Measurements from ENCODE around the gene BTG1. TPM values are rescaled to one million over a fixed set of nuclear protein-coding genes. Genes with fewer than 3 reads are reported as not detected.

The BTG1 gene
- total RNA-seq, 2 experiments from 2014 or later, result 91.7 to 132 TPM

GRCh38 chr12:92118826-92119536, 26.7 kb downstream of the BTG1 start:
- DNase-seq, result no peak
- peaks cover 34% of the 10 kb centered on the region for H3K36me3 Mint-ChIP-seq
- H3K4me3 Mint-ChIP-seq, result no peak overlapping the region
- ATAC-seq, result no peak
- no peak overlapping the region for H3K27ac Mint-ChIP-seq
- H3K4me1 Mint-ChIP-seq, result peaks cover 30% of the 10 kb centered on the region
- no peaks in the 10 kb centered on the region for H3K27me3 Mint-ChIP-seq
- CTCF ChIA-PET, result no interaction called here
- peaks cover 6% of the 10 kb centered on the region for H3K9me3 Mint-ChIP-seq (ENCODE audit: low read depth)

GRCh38 chr12:92114834-92115233, 30.8 kb downstream of the BTG1 start:
- Mint-ChIP-seq H3K9me3 (ENCODE audit: low read depth) (no peaks in the 10 kb centered on the region), H3K27me3 (no peaks in the 10 kb centered on the region), H3K36me3 (peaks cover 22% of the 10 kb centered on the region), H3K4me3 (no peak overlapping the region), H3K4me1 (peaks cover 37% of the 10 kb centered on the region), H3K27ac (no peak overlapping the region)
- ATAC-seq (no peak), DNase-seq (no peak)
- CTCF ChIA-PET, result interaction anchor here (0.6 to 2.0 kb wide), 4 partner anchors 9 to 753 kb away, joined by 3 to 4 read pairs (median 4); partner anchors contain the start of gene BTG1

- peaks cover 7% of the 10 kb centered on the region for H3K36me3 Mint-ChIP-seq
- no peaks in the 10 kb centered on the region for H3K9me3 Mint-ChIP-seq (ENCODE audit: low read depth)
- no peak overlapping the region for H3K27ac Mint-ChIP-seq
- H3K4me3 Mint-ChIP-seq, result no peak overlapping the region
- H3K4me1 Mint-ChIP-seq, result peaks cover 25% of the 10 kb centered on the region
- ATAC-seq (no peak), DNase-seq (no peak)
- CTCF ChIA-PET, result interaction anchor here (1.0 to 1.2 kb wide), 2 partner anchors 9 to 30 kb away, joined by 3 to 4 read pairs; no protein-coding TSS in a partner anchor
- no peaks in the 10 kb centered on the region for H3K27me3 Mint-ChIP-seq
Observed at GRCh38 chr12:92111256-92111655, 34.4 kb downstream of the BTG1 start.

GRCh38 chr12:92110083-92110640, 35.5 kb downstream of the BTG1 start:
- peaks cover 24% of the 10 kb centered on the region for H3K4me1 Mint-ChIP-seq
- H3K27me3 Mint-ChIP-seq, result no peaks in the 10 kb centered on the region
- no peak overlapping the region for H3K27ac Mint-ChIP-seq
- H3K36me3 Mint-ChIP-seq, result peaks cover 3% of the 10 kb centered on the region
- H3K4me3 Mint-ChIP-seq, result no peak overlapping the region
- no peak for ATAC-seq
- DNase-seq, result no peak
- CTCF ChIA-PET, result no interaction called here
- H3K9me3 Mint-ChIP-seq (ENCODE audit: low read depth), result no peaks in the 10 kb centered on the region

- DNase-seq (no peak), ATAC-seq (no peak)
- Mint-ChIP-seq H3K4me1 (peaks cover 19% of the 10 kb centered on the region), H3K9me3 (ENCODE audit: low read depth) (no peaks in the 10 kb centered on the region), H3K4me3 (no peak overlapping the region), H3K36me3 (peaks cover 3% of the 10 kb centered on the region), H3K27ac (no peak overlapping the region), H3K27me3 (no peaks in the 10 kb centered on the region)
- CTCF ChIA-PET, result no interaction called here
Observed at GRCh38 chr12:92109613-92110012, 36.0 kb downstream of the BTG1 start.

GRCh38 chr12:92108651-92109050, 37.0 kb downstream of the BTG1 start:
- CTCF ChIA-PET, result no interaction called here

GRCh38 chr12:92107621-92108131, 38.0 kb downstream of the BTG1 start:
- H3K4me3 Mint-ChIP-seq, result no peak overlapping the region
- CTCF ChIA-PET, result interaction anchor here (1.9 kb wide), 1 partner anchor 20 kb away, joined by 4 read pairs; no protein-coding TSS in a partner anchor
- H3K9me3 Mint-ChIP-seq (ENCODE audit: low read depth), result no peaks in the 10 kb centered on the region
- H3K27ac Mint-ChIP-seq, result no peak overlapping the region
- H3K36me3 Mint-ChIP-seq, result no peaks in the 10 kb centered on the region
- H3K4me1 Mint-ChIP-seq, result peaks cover 16% of the 10 kb centered on the region
- DNase-seq, result no peak
- ATAC-seq, result no peak
- no peaks in the 10 kb centered on the region for H3K27me3 Mint-ChIP-seq

More at GRCh38 chr12:92108651-92109050, 37.0 kb downstream of the BTG1 start:
- Mint-ChIP-seq H3K4me3 (no peak overlapping the region), H3K9me3 (ENCODE audit: low read depth) (no peaks in the 10 kb centered on the region), H3K36me3 (peaks cover 3% of the 10 kb centered on the region), H3K4me1 (peaks cover 18% of the 10 kb centered on the region), H3K27me3 (no peaks in the 10 kb centered on the region), H3K27ac (no peak overlapping the region)
- DNase-seq (no peak), ATAC-seq (no peak)

GRCh38 chr12:92107094-92107493, 38.6 kb downstream of the BTG1 start:
- CTCF ChIA-PET, result interaction anchor here (1.9 kb wide), 1 partner anchor 20 kb away, joined by 4 read pairs; no protein-coding TSS in a partner anchor
- no peak for ATAC-seq
- peaks cover 14% of the 10 kb centered on the region for H3K4me1 Mint-ChIP-seq
- H3K36me3 Mint-ChIP-seq, result no peaks in the 10 kb centered on the region
- no peak overlapping the region for H3K27ac Mint-ChIP-seq
- DNase-seq, result no peak
- no peaks in the 10 kb centered on the region for H3K9me3 Mint-ChIP-seq (ENCODE audit: low read depth)
- no peak overlapping the region for H3K4me3 Mint-ChIP-seq
- H3K27me3 Mint-ChIP-seq, result no peaks in the 10 kb centered on the region

GRCh38 chr12:92105676-92106075, 40.0 kb downstream of the BTG1 start:
- Mint-ChIP-seq H3K27ac (no peak overlapping the region), H3K27me3 (no peaks in the 10 kb centered on the region), H3K4me3 (no peak overlapping the region), H3K36me3 (no peaks in the 10 kb centered on the region), H3K9me3 (ENCODE audit: low read depth) (no peaks in the 10 kb centered on the region), H3K4me1 (peaks cover 9% of the 10 kb centered on the region)
- DNase-seq, result no peak
- CTCF ChIA-PET, result interaction anchor here (1.8 to 1.9 kb wide), 2 partner anchors 9 to 18 kb away, joined by 4 read pairs; no protein-coding TSS in a partner anchor
- no peak for ATAC-seq

- DNase-seq, result no peak
- peaks cover 2% of the 10 kb centered on the region for H3K9me3 Mint-ChIP-seq (ENCODE audit: low read depth)
- peaks cover 7% of the 10 kb centered on the region for H3K4me1 Mint-ChIP-seq
- H3K27me3 Mint-ChIP-seq, result no peaks in the 10 kb centered on the region
- H3K36me3 Mint-ChIP-seq, result peaks cover 2% of the 10 kb centered on the region
- no peak for ATAC-seq
- CTCF ChIA-PET, result interaction anchor here (1.8 kb wide), 1 partner anchor 9 kb away, joined by 4 read pairs; no protein-coding TSS in a partner anchor
- H3K4me3 Mint-ChIP-seq, result no peak overlapping the region
- no peak overlapping the region for H3K27ac Mint-ChIP-seq
Observed at GRCh38 chr12:92105110-92105509, 40.5 kb downstream of the BTG1 start.

GRCh38 chr12:92102606-92103005, 43.0 kb downstream of the BTG1 start:
- ATAC-seq (no peak), DNase-seq (no peak)
- H3K36me3 Mint-ChIP-seq, result peaks cover 6% of the 10 kb centered on the region
- peaks cover 7% of the 10 kb centered on the region for H3K4me1 Mint-ChIP-seq
- CTCF ChIA-PET, result interaction anchor here (1.5 kb wide), 1 partner anchor 9 kb away, joined by 4 read pairs; no protein-coding TSS in a partner anchor
- H3K27ac Mint-ChIP-seq, result no peak overlapping the region
- H3K4me3 Mint-ChIP-seq, result no peak overlapping the region
- no peaks in the 10 kb centered on the region for H3K27me3 Mint-ChIP-seq
- peaks cover 11% of the 10 kb centered on the region for H3K9me3 Mint-ChIP-seq (ENCODE audit: low read depth)

- Mint-ChIP-seq H3K27ac (no peak overlapping the region), H3K36me3 (peaks cover 11% of the 10 kb centered on the region), H3K4me3 (no peak overlapping the region), H3K9me3 (ENCODE audit: low read depth) (peaks cover 11% of the 10 kb centered on the region), H3K4me1 (peaks cover 21% of the 10 kb centered on the region), H3K27me3 (no peaks in the 10 kb centered on the region)
- DNase-seq, result no peak
- CTCF ChIA-PET, result interaction anchor here (0.9 to 1.5 kb wide), 2 partner anchors 24 to 287 kb away, joined by 3 read pairs; no protein-coding TSS in a partner anchor
- no peak for ATAC-seq
Observed at GRCh38 chr12:92098594-92099380, 46.9 kb downstream of the BTG1 start.

Data from activated CD8-positive, alpha-beta memory T cell treated with anti-CD3 and anti-CD28 coated beads, Interleukin-2, amount 10 ng/mL, durations not matched to agents 7 days and 5 days (primary cell).